KMS-11 (cell line): ENCODE data around the gene ENOX2.

ENCODE experiments used
- H2AFZ ChIP-seq: fragments of 200-600 bp; sonication (generic); 2 replicates; pipeline ENCODE4 v1.6.1; 2016; ENCODE audit warnings: antibody characterized with exemption, mixed run types, low read depth
- H3K27ac ChIP-seq: fragments of 200-600 bp; sonication (generic); 2 replicates; pipeline ENCODE4 v1.6.1; 2016; ENCODE audit warnings: mild to moderate bottlenecking, mixed run types
- H3K27me3 ChIP-seq: fragments of 200-600 bp; sonication (generic); 2 replicates; pipeline ENCODE4 v1.6.1; 2017; ENCODE audit warnings: mild to moderate bottlenecking, low read depth, mixed run types, moderate library complexity; ENCODE audit not compliant: insufficient read depth
- H3K36me3 ChIP-seq: fragments of 200-600 bp; sonication (generic); 2 replicates; pipeline ENCODE4 v1.6.1; 2017; ENCODE audit warnings: mild to moderate bottlenecking, mixed run types; ENCODE audit not compliant: insufficient read depth
- H3K4me1 ChIP-seq: fragments of 200-600 bp; sonication (generic); 2 replicates; pipeline ENCODE4 v1.6.1; 2016; ENCODE audit warnings: mild to moderate bottlenecking, low read depth, mixed run types; ENCODE audit not compliant: poor library complexity, severe bottlenecking
- H3K4me2 ChIP-seq: fragments of 200-600 bp; sonication (generic); 2 replicates; pipeline ENCODE4 v1.7.0; 2016; ENCODE audit warnings: mild to moderate bottlenecking, mixed run types
- H3K4me3 ChIP-seq: fragments of 200-600 bp; sonication (generic); IDR thresholded peaks from 2 replicates; pipeline ENCODE4 v1.6.1; 2017; ENCODE audit warnings: low read depth, low read length, mixed read lengths; ENCODE audit not compliant: insufficient read depth
- H3K79me2 ChIP-seq: fragments of 200-600 bp; sonication (generic); 2 replicates; pipeline ENCODE4 v1.6.1; 2016; ENCODE audit warnings: low read depth, mixed run types; ENCODE audit not compliant: insufficient read depth
- H3K9ac ChIP-seq: fragments of 200-600 bp; sonication (generic); 2 replicates; pipeline ENCODE4 v1.6.1; 2016; ENCODE audit warnings: mild to moderate bottlenecking, mixed run types
- H4K20me1 ChIP-seq: fragments of 200-600 bp; sonication (generic); 2 replicates; pipeline ENCODE4 v1.6.1; 2016; ENCODE audit warnings: mild to moderate bottlenecking, mixed run types; ENCODE audit not compliant: insufficient read depth
- TF ChIP-seq, protein P1 (sequence below): fragments of 200-600 bp; sonication (generic); conservative IDR thresholded peaks from 2 replicates; pipeline ENCODE4 v1.6.1; 2017; ENCODE audit warnings: low read depth, mild to moderate bottlenecking, antibody characterized with exemption, low read length, moderate library complexity, mixed read lengths

ENOX2 gene

DNA sequence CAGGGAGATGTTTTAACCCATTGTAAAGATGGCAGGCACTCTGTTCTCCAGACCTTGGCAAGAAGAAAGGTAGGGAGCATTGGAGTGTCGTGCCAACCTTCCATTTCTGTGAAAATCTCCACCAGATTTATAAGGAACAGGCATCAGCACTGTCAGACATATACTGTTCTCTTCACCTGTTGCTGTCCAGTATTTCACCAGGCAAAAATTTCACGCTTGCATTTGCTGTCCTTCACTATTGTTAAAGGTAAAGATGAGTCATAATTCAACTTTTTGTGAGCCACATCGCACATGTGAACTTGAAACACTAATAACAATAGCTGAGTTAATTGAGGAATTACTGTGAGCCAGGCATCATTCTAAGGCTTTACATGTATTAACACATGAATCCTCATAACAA, 203.4 kb downstream of the ENOX2 start:
- Histone ChIP-seq H4K20me1 (no peaks in the 10 kb centered on the region), H3K4me3 (no peak overlapping the region), H3K27me3 (no peaks in the 10 kb centered on the region), H3K4me1 (no peaks in the 10 kb centered on the region), H2AFZ (no peak overlapping the region), H3K9ac (no peak overlapping the region), H3K79me2 (no peaks in the 10 kb centered on the region), H3K27ac (no peak overlapping the region), H3K4me2 (no peak overlapping the region), H3K36me3 (no peaks in the 10 kb centered on the region)
- TF ChIP-seq, protein P1, sequence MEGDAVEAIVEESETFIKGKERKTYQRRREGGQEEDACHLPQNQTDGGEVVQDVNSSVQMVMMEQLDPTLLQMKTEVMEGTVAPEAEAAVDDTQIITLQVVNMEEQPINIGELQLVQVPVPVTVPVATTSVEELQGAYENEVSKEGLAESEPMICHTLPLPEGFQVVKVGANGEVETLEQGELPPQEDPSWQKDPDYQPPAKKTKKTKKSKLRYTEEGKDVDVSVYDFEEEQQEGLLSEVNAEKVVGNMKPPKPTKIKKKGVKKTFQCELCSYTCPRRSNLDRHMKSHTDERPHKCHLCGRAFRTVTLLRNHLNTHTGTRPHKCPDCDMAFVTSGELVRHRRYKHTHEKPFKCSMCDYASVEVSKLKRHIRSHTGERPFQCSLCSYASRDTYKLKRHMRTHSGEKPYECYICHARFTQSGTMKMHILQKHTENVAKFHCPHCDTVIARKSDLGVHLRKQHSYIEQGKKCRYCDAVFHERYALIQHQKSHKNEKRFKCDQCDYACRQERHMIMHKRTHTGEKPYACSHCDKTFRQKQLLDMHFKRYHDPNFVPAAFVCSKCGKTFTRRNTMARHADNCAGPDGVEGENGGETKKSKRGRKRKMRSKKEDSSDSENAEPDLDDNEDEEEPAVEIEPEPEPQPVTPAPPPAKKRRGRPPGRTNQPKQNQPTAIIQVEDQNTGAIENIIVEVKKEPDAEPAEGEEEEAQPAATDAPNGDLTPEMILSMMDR, result no peak

DNA sequence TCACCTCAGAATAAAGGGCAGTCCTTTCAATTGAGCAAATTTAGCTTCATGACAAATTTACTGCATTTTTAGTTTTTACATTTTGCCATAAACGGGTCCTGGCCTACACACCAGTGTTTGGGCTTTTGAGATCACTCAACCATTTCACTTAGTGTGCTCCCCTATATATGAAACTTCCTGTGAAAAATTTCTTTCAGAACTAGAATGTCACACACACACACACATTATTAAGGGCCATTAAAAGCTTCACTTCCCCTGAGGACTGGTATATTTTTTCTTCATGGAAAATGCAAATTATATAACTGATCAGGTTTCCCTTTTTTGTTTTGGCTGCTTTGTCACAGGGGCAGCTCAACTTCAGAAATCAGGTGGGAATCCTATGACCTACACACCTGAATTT, 206.5 kb downstream of the ENOX2 start:
- H3K27me3 ChIP-seq, result no peaks in the 10 kb centered on the region
- H3K4me1 ChIP-seq, result no peaks in the 10 kb centered on the region
- H3K27ac ChIP-seq, result no peak overlapping the region
- no peaks in the 10 kb centered on the region for H3K79me2 ChIP-seq
- no peaks in the 10 kb centered on the region for H3K36me3 ChIP-seq
- no peak overlapping the region for H3K4me2 ChIP-seq
- H4K20me1 ChIP-seq, result no peaks in the 10 kb centered on the region
- no peak overlapping the region for H3K4me3 ChIP-seq
- no peak overlapping the region for H3K9ac ChIP-seq
- H2AFZ ChIP-seq, result no peak overlapping the region
- TF ChIP-seq, protein P1, result no peak

DNA sequence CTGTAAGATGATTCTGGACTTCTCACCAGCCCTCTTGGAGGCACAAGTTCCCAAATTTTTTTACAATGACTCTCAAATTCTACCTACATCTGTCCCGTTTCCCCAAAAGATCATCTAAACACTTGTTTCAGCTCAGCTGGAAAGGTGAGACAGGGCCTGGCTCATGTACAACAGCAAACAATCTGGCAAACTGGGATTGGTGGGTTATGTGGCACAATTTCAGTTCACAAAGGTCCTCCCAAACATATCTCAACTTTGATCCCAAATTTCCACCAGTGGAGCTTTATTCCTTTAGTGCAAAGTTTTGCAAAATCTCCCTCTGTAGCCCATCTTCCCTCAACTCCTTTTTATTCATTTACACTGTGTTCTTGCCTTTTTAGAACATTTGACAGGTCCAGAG, 207.1 kb downstream of the ENOX2 start:
- Histone ChIP-seq H3K9ac (no peak overlapping the region), H2AFZ (no peak overlapping the region), H3K4me1 (no peaks in the 10 kb centered on the region), H3K27me3 (no peaks in the 10 kb centered on the region), H3K4me2 (no peak overlapping the region), H3K4me3 (no peak overlapping the region), H3K36me3 (no peaks in the 10 kb centered on the region), H3K27ac (no peak overlapping the region), H4K20me1 (no peaks in the 10 kb centered on the region), H3K79me2 (no peaks in the 10 kb centered on the region)
- TF ChIP-seq, protein P1, result no peak

DNA sequence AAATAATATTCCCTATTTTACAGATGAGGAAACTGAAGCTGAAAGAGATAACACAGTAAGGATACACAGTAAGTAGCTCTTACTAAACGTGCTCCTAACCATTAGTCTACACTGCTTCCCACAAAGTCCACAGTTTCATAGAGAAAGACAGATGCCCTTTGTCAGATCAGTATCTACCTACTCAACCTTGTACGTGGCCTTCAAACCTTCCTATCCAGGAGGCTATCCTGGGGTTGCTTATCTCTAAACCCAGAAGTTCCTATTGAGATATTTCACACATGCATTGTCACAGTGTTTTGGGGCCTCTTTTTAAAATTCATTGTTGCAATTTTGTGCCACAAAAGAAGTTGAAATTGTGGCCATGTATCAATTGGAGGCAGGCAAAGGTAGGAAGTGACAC, 208.0 kb downstream of the ENOX2 start:
- H3K4me3 ChIP-seq, result no peak overlapping the region
- H3K36me3 ChIP-seq, result no peaks in the 10 kb centered on the region
- H3K27ac ChIP-seq, result no peak overlapping the region
- no peak overlapping the region for H3K4me2 ChIP-seq
- no peaks in the 10 kb centered on the region for H3K79me2 ChIP-seq
- H3K4me1 ChIP-seq, result no peaks in the 10 kb centered on the region
- no peaks in the 10 kb centered on the region for H3K27me3 ChIP-seq
- no peak overlapping the region for H2AFZ ChIP-seq
- H3K9ac ChIP-seq, result no peak overlapping the region
- no peaks in the 10 kb centered on the region for H4K20me1 ChIP-seq
- TF ChIP-seq, protein P1, result no peak

DNA sequence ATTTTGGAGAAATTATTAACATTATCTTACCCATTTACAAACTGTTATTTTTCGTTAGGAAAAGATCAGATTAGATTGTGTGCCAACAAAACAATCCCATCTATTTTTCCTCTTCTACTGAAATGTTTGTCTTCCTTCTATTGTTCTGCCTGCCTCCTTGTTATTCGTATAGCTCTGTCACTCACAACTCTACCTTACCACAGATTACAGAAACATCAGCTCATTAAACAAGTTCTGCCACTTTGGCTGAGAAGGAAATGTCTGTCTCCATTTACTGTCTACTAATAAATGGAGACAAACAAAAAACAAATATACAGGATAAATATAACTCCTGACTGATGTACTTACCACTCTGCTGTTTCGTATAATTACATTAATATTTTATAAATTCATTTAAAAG, 211.4 kb downstream of the ENOX2 start:
- Histone ChIP-seq H3K4me1 (no peaks in the 10 kb centered on the region), H3K79me2 (no peaks in the 10 kb centered on the region), H3K9ac (no peak overlapping the region), H3K4me3 (no peak overlapping the region), H3K27me3 (no peaks in the 10 kb centered on the region), H3K36me3 (no peaks in the 10 kb centered on the region), H4K20me1 (no peaks in the 10 kb centered on the region), H3K27ac (no peak overlapping the region), H2AFZ (no peak overlapping the region), H3K4me2 (no peak overlapping the region)
- TF ChIP-seq, protein P1, result no peak
